Keratinocyte (primary cell): ENCODE measurements around the gene CHST15. TPM values are rescaled to one million over a fixed set of nuclear protein-coding genes. Genes with fewer than 3 reads are reported as not detected.
"Not testable (repeated sequence)": the region's sequence is repeated elsewhere in the genome, so short reads cannot be mapped to it uniquely, and the experiment has no call there.

ENCODE experiments used
- DNase-seq: peaks from one replicate; pipeline ENCODE4 v3.0.0-alpha.2; 2011; ENCODE audit warnings: low read depth, missing footprints, low spot score
- FAIRE-seq: peaks from 2 replicates; lab custom pipeline; 2011; peaks lifted over from hg19 to GRCh38; lab: Jason Lieb, UNC
- H2AFZ ChIP-seq: 2 replicates; pipeline ENCODE4 v1.6.0; 2012; ENCODE audit warnings: low read length, control low read depth, inconsistent platforms; ENCODE audit not compliant: control insufficient read depth
- H3K27ac ChIP-seq: 2 replicates; pipeline ENCODE4 v1.5.1; 2011; ENCODE audit warnings: low read length; ENCODE audit not compliant: control insufficient read depth, insufficient read depth
- H3K27me3 ChIP-seq: 3 replicates; pipeline ENCODE4 v1.6.0; 2011; ENCODE audit warnings: low read length; ENCODE audit not compliant: control insufficient read depth, insufficient read depth; ENCODE audit errors: extremely low read depth
- H3K36me3 ChIP-seq, 2 experiments: 2 replicates in 1 of 2; 3 replicates in 1 of 2; pipeline ENCODE4 v1.5.1; 2011; ENCODE audit warnings: low read length in 2 of 2, mild to moderate bottlenecking in 1 of 2; ENCODE audit not compliant: control insufficient read depth in 2 of 2, insufficient read depth in 2 of 2; ENCODE audit errors: extremely low read depth in 1 of 2
- H3K4me1 ChIP-seq: 3 replicates; pipeline ENCODE4 v1.5.1; 2011; ENCODE audit warnings: low read length; ENCODE audit not compliant: control insufficient read depth, insufficient read depth; ENCODE audit errors: extremely low read depth
- H3K4me2 ChIP-seq: 3 replicates; pipeline ENCODE4 v1.6.0; 2011; ENCODE audit warnings: low read depth, low read length; ENCODE audit not compliant: control insufficient read depth, insufficient read depth; ENCODE audit errors: extremely low read depth
- H3K4me3 ChIP-seq, 3 experiments: fragments of 200-600 bp in 1 of 3; sonication (generic) in 1 of 3; 2 replicates in 2 of 3; 3 replicates in 1 of 3; pipeline ENCODE4 v1.5.1; 2011 to 2016; ENCODE audit warnings: low read length in 3 of 3, mild to moderate bottlenecking in 3 of 3, control low read depth in 2 of 3, inconsistent platforms in 1 of 3, low read depth in 1 of 3, mixed read lengths in 1 of 3, mixed run types in 1 of 3, moderate library complexity in 1 of 3; ENCODE audit not compliant: control insufficient read depth in 2 of 3, insufficient read depth in 2 of 3; ENCODE audit errors: extremely low read depth in 1 of 3
- H3K79me2 ChIP-seq: 2 replicates; pipeline ENCODE4 v1.6.0; 2012; ENCODE audit warnings: low read length; ENCODE audit not compliant: control insufficient read depth, insufficient read depth
- H3K9ac ChIP-seq: 3 replicates; pipeline ENCODE4 v1.6.0; 2011; ENCODE audit warnings: low read length; ENCODE audit not compliant: control insufficient read depth, insufficient read depth; ENCODE audit errors: extremely low read depth
- H3K9me1 ChIP-seq: 3 replicates; pipeline ENCODE4 v1.6.0; 2011; ENCODE audit warnings: low read length; ENCODE audit not compliant: control insufficient read depth, insufficient read depth; ENCODE audit errors: extremely low read depth
- H3K9me3 ChIP-seq: 2 replicates; pipeline ENCODE4 v1.5.1; 2012; ENCODE audit warnings: low read depth, low read length; ENCODE audit not compliant: control insufficient read depth
- H4K20me1 ChIP-seq: 3 replicates; pipeline ENCODE4 v1.6.0; 2011; ENCODE audit warnings: low read length; ENCODE audit not compliant: control insufficient read depth, insufficient read depth; ENCODE audit errors: extremely low read depth
- EZH2 ChIP-seq: IDR thresholded peaks from one replicate; pipeline ENCODE4 v1.6.1; 2012; ENCODE audit warnings: inconsistent platforms, mild to moderate bottlenecking, low read length, moderate library complexity
- dilution Hi-C: fragments of 300-500 bp; cut with MboI; formaldehyde crosslinking; loops from one replicate; pipeline ENCODE4 v1.7.0; 2020; ENCODE audit warnings: low sequenced_read_pairs; ENCODE audit not compliant: extremely low pct_ligation_motif_present
- polyA plus RNA-seq, 5 experiments: library from polyadenylated mRNA; depleted of rRNA in 3 of 5; stranded (reverse) in 3 of 5; stranded (forward) in 1 of 5; unstranded in 1 of 5; fragments of >200 nt; gene quantifications; 1 replicate in 1 of 5; 2 replicates in 3 of 5; 3 replicates in 1 of 5; pipeline versions ENCODE4 v1.2.1 to v1.2.3, GENCODE V29; 2011 to 2012; ENCODE audit warnings: missing spikeins in 2 of 5, low read depth in 1 of 5, low replicate concordance in 1 of 5
- TF ChIP-seq, protein P1 (sequence below), 3 experiments: IDR thresholded peaks in 1 of 3; conservative IDR thresholded peaks in 1 of 3; optimal IDR thresholded peaks in 1 of 3; 2 replicates in 2 of 3; 3 replicates in 1 of 3; pipeline versions ENCODE3 to v1.5.1; 2011; ENCODE audit warnings: low read length in 3 of 3, mild to moderate bottlenecking in 3 of 3, moderate library complexity in 2 of 3, control low read depth in 1 of 3, inconsistent platforms in 1 of 3; ENCODE audit not compliant: insufficient read depth in 2 of 3; ENCODE audit errors: extremely low read depth in 1 of 3

CHST15 gene
- polyA plus RNA-seq, 1 donor (not counting 4 experiments of a cell fraction or from before 2014, with no cell fraction given): 24.5 TPM

DNA sequence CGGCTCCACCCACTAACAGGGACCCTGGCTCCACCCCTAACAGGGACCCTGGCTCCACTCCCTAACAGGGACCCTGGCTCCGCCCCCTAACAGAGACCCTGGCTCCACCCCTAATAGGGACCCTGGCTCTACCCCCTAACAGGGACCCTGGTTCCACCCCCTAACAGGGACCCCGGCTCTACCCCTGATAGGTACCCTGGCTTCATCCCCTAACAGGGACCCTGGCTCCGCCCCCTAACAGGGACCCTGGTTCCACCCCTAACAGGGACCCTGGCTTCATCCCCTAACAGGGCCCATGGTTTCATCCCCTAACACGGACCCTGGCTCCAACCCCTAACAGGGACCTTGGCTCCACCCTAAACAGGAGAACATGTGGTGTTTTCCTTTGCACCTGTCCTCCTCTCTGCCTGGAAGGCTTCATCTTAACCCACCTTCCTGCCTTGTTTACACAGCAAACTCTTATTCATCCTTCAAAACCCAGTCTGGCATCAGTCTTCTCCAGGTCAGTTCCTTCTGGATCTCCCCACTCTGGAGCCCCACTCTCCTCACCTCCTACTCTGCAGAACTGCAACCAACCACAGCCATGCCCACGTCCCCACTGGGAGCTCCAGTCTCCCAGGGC lies 58.0 kb downstream of the CHST15 start:
- H3K9me1 ChIP-seq: no peaks in the 10 kb centered on the region
- H3K4me1 ChIP-seq: no peaks in the 10 kb centered on the region
- H3K27ac ChIP-seq: no peak overlapping the region
- no peak overlapping the region for H3K4me2 ChIP-seq
- H3K9ac ChIP-seq: no peak overlapping the region
- DNase-seq (no peak), FAIRE-seq (no peak)
- no peak for TF ChIP-seq EZH2
- H3K27me3 ChIP-seq: no peaks in the 10 kb centered on the region
- H3K36me3 ChIP-seq: peaks cover 31 to 36% of the 10 kb centered on the region in 2 experiments
- peaks cover 2% of the 10 kb centered on the region for H4K20me1 ChIP-seq
- no peak overlapping the region for H3K4me3 ChIP-seq
- dilution Hi-C loops: no loop called here
- no peaks in the 10 kb centered on the region for H3K79me2 ChIP-seq
- H2AFZ ChIP-seq: no peak overlapping the region
- H3K9me3 ChIP-seq: no peaks in the 10 kb centered on the region

DNA sequence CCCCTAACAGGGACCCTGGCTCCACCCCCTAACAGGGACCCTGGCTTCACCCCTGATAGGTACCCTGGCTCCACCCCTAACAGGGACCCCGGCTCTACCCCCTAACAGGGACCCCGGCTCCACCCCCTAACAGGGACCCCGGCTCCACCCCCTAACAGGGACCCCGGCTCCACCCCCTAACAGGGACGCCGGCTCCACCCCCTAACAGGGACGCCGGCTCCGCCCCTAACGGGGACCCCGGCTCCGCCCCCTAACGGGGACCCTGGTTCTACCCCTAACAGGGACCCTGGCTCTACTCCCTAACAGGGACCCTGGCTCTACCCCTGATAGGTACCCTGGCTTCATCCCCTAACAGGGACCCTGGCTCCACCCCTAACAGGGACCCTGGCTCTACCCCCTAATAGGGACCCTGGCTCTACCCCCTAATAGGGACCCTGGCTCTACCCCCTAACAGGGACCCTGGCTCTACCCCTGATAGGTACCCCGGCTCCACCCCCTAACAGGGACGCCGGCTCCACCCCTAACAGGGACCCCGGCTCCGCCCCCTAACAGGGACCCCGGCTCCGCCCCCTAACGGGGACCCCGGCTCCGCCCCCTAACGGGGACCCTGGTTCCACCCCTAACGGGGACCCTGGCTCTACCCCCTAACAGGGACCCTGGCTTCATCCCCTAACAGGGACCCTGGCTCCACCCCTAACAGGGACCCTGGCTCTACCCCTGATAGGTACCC lies 58.7 kb downstream of the CHST15 start:
- FAIRE-seq, H3K79me2 ChIP-seq, dilution Hi-C loops, H3K4me1 ChIP-seq, H3K27ac ChIP-seq, H3K4me3 ChIP-seq, H3K9me3 ChIP-seq, H3K9me1 ChIP-seq, H3K4me2 ChIP-seq, H2AFZ ChIP-seq, H3K27me3 ChIP-seq, DNase-seq, H4K20me1 ChIP-seq, H3K9ac ChIP-seq: not testable (repeated sequence)
- H3K36me3 ChIP-seq: peaks cover 29 to 33% of the 10 kb centered on the region in 2 experiments

DNA sequence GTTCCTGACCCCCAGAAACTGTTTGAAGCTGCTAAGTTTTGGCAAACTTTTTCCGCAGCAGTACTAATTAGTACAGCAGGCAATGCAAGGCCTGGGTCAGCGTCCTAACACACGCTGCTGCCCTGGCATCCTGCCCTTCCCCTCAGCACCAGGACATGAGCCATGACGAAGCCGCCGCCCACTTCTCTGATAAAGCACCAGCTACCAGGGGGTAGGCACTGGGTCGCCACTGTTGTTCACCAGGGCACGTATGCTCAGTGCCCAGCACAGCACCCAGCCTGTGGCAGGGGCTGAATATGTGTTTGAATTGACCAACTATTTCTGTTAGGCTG lies 59.5 kb downstream of the CHST15 start:
- H4K20me1 ChIP-seq: peaks cover 2% of the 10 kb centered on the region
- no peak overlapping the region for H3K4me2 ChIP-seq
- FAIRE-seq (no peak), DNase-seq (no peak)
- no peak overlapping the region for H3K27ac ChIP-seq
- no peaks in the 10 kb centered on the region for H3K9me3 ChIP-seq
- no peak overlapping the region for H3K9ac ChIP-seq
- no peak for TF ChIP-seq EZH2
- TF ChIP-seq, protein P1, sequence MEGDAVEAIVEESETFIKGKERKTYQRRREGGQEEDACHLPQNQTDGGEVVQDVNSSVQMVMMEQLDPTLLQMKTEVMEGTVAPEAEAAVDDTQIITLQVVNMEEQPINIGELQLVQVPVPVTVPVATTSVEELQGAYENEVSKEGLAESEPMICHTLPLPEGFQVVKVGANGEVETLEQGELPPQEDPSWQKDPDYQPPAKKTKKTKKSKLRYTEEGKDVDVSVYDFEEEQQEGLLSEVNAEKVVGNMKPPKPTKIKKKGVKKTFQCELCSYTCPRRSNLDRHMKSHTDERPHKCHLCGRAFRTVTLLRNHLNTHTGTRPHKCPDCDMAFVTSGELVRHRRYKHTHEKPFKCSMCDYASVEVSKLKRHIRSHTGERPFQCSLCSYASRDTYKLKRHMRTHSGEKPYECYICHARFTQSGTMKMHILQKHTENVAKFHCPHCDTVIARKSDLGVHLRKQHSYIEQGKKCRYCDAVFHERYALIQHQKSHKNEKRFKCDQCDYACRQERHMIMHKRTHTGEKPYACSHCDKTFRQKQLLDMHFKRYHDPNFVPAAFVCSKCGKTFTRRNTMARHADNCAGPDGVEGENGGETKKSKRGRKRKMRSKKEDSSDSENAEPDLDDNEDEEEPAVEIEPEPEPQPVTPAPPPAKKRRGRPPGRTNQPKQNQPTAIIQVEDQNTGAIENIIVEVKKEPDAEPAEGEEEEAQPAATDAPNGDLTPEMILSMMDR (optimal IDR thresholded peaks at IDR 0.05 in 1 of 3, IDR thresholded peaks at IDR 0.05 in 1 of 3, conservative IDR thresholded peaks at IDR 0.05 in 1 of 3; ENCODE audit: extremely low read depth in 1 of 3, insufficient read depth in 2 of 3, low read length in 3 of 3): no peak
- H3K79me2 ChIP-seq: no peaks in the 10 kb centered on the region
- no peak overlapping the region for H2AFZ ChIP-seq
- no peak overlapping the region for H3K4me3 ChIP-seq
- H3K9me1 ChIP-seq: no peaks in the 10 kb centered on the region
- H3K36me3 ChIP-seq: peaks cover 24 to 29% of the 10 kb centered on the region in 2 experiments
- H3K4me1 ChIP-seq: no peaks in the 10 kb centered on the region
- dilution Hi-C loops: no loop called here
- H3K27me3 ChIP-seq: no peaks in the 10 kb centered on the region
